GM11168 (cell line): ENCODE results near the gene LMX1A.

ENCODE experiments used
- in situ Hi-C: fragments of 300-500 bp; cut with MboI; formaldehyde crosslinking; loops from one replicate; pipeline ENCODE4 v1.12.0; 2022; ENCODE audit warnings: low sequenced_read_pairs; ENCODE audit not compliant: unreplicated experiment

Gene LMX1A

GRCh38 chr1:165287329-165287728 lies 69.2 kb downstream of the LMX1A start:
- in situ Hi-C loops = no loop called here

DNA sequence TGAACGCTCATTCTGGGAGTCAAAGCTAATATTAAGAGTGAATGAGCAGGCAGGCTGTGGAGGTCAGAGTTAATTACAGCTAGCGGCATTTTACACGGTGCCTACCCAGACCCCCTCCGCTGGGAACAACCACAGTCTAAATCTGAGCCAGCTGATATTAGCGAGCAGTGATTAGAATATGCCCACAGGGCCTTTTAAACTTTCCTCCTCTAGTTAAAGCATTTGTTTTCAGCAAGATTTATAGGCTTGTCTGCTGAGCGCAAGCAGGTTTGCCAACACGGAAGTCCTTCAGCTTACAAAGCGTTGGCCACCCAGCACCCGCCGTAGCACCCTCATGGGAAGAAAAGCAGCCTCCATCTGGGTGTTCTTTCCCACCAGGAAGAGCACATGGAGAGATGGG lies 72.1 kb downstream of the LMX1A start:
- in situ Hi-C loops = no loop called here

- in situ Hi-C loops = no loop called here
These were observed 75.2 kb downstream of the LMX1A start for GRCh38 chr1:165281207-165281901.

GRCh38 chr1:165279882-165280281 lies 76.6 kb downstream of the LMX1A start:
- in situ Hi-C loops = no loop called here

- in situ Hi-C loops = no loop called here
These were observed 80.2 kb downstream of the LMX1A start for GRCh38 chr1:165276314-165276713.

- in situ Hi-C loops = no loop called here
These were observed 91.2 kb downstream of the LMX1A start for GRCh38 chr1:165265196-165265838.

GRCh38 chr1:165259706-165260428 lies 96.6 kb downstream of the LMX1A start:
- in situ Hi-C loops = no loop called here

DNA sequence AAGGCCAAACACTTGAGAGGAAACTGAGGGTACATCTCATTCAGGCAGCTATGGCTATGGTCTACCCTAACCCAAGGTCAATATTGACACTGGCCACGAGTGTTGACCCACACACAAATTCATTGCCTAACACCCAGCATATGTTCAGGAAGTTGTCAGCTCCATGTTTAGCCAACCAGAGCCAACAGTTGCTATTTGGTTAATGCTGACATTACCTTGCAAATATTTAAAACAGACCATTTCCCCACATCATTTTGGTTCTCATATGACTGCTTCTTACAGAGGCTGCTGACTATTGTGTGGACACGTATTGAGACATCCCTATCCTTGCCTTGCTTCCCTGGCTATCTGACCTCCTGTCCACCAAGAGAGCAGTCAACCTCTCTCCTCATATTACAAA lies 97.3 kb downstream of the LMX1A start:
- in situ Hi-C loops = no loop called here

DNA sequence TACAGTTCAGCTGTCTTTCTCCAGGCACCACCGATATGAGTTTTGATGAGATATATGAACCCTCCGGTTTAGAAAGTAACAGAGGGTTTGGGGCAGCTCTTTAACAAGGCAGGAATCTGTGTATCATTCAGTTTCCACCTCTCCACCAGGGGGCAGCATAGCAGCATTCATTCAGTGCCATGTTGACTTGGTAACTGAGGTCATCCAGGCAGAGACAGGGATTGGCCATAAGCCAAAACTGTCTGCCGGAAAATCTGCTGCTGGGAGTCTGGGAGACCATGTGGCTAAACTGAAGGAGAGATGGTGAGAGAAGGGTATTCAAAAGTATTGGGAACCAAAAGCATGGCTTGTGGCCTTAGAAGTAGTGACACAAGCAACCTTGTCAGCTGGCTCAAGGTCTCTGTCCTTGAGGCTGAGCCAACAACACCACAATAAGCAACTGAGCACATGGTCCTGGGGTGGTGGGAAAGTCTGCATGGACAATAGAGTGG lies 98.5 kb downstream of the LMX1A start:
- in situ Hi-C loops = no loop called here

DNA sequence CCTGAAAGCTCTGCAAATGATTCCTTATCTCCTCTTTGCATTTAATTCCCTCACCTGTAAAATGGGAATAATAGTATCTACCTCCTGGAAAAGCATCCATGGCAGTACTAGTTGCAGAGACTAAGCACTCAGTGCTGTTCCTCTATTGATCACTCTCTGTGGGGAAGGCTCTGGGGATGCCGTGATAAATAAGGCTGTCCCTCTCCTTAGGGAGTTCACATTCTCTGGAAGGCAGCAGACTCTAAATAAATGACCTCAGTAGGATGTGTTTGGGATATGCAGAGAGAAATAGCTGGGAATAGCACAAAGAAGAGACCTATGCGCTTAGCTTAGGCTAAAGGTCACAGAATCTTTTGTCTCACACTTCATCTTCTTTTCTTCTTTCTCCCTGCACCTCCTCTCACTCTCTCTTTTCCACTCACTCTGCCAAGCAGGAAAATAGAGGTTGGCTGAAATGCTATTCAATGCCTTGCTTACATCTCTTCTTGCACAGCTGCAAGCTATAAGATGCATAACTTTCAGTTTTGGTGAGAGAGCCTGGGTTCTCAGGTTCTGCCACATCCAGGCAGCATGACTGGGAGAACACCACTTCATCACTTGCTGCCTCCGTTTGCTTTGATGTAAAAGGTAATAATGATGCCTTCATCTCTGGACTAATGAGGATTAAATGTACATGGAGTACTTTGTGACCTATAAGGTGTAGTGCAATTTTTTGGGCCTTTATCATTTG lies 101.5 kb downstream of the LMX1A start:
- in situ Hi-C loops = no loop called here

- in situ Hi-C loops = no loop called here
These were observed 102.1 kb downstream of the LMX1A start for GRCh38 chr1:165254376-165254775.

DNA sequence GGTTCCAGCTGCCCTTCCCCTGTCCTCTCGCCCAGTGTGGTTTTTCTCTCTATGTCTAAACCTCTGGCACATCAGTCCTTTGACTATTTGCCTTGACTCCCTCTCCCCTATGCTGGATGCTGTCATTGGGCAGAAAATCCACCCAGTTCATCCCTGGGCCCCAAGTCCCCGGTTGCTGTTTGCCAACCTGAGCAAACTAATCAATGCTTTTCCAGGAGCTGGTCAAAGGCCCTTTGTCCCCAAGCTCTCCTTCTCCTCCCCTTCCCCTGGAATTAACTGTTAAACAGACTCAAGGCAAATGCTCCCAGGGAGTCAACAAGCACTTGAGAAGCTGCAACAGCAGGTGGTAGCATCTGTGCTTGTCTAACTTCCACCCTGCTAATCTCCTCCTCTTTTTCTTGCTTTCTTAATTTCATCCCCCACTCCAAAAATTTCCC lies 102.7 kb downstream of the LMX1A start:
- in situ Hi-C loops = no loop called here

- in situ Hi-C loops = no loop called here
These were observed 107.4 kb downstream of the LMX1A start for GRCh38 chr1:165248969-165249571.

- in situ Hi-C loops = no loop called here
These were observed 114.6 kb downstream of the LMX1A start for GRCh38 chr1:165241952-165242351.

DNA sequence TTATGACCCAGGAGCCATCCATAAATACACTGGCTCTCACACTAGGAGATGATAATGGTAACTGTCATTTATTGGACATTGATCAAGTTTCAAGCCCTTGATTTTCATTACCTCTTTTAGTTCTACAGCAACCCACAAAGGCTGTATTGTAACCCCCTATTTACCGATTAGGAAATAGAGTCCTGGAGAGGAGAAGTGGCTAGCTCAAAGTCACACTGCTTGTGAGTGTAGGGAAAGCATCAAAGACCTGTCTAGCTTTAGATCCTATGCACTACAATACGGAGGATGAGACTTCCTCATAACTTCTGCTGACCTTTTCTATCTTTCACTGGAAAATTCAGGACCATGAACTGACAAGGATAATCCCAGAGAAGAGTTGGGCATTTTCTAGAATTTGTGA lies 115.2 kb downstream of the LMX1A start:
- in situ Hi-C loops = no loop called here

DNA sequence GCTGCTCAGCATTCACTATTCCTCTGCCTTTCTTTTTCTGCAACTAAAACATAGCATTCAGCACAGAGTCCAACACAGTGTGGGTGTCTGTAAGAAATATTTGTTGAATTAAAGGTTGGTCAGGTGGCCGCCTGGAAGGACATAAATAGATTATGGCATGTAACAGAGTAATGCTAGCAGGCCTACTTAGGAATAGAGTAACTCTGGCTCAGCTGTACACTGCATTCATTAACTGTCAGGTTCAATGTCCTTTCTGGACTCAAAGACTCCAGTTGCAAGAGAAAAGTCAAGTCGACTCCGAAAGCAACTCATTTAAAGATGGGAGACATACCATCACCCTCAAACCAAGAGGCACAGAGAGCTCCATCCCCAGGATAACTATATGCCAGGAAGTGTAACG lies 116.0 kb downstream of the LMX1A start:
- in situ Hi-C loops = no loop called here

GRCh38 chr1:165239873-165240272 lies 116.6 kb downstream of the LMX1A start:
- in situ Hi-C loops = no loop called here

- in situ Hi-C loops = no loop called here
These were observed 120.7 kb downstream of the LMX1A start for GRCh38 chr1:165235777-165236291.

GRCh38 chr1:165235155-165235776 lies 121.2 kb downstream of the LMX1A start:
- in situ Hi-C loops = no loop called here

DNA sequence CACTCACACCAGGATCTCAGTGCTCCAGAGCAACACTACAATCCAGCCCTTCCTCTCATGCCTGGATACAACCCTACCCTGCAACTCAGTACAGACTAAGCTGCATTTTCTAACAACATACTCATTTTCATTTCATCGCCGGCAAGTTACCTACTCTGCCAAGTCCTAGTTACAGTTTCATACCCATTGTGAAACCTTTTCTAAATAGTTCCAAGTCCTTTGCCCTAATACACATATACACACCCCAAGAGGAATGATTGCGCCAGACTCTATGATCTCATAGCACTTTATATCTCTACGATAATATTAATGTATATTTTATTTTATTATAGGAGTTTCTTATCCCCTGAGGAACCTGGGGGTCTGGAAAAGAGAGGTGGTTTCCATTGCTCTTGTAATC lies 122.4 kb downstream of the LMX1A start:
- in situ Hi-C loops = no loop called here
